NCI-H2171 treated with DMSO at 0.1 percent for 48 hours (cell line): ENCODE results near the gene ANKRD49.
A peak's percentile ranks its signal among the peaks of the same experiment; 100 is the strongest.

Source experiments
- DNase-seq: peaks from one replicate; lab custom pipeline; 2025; lab: John Stamatoyannopoulos, UW

The ANKRD49 gene

DNA sequence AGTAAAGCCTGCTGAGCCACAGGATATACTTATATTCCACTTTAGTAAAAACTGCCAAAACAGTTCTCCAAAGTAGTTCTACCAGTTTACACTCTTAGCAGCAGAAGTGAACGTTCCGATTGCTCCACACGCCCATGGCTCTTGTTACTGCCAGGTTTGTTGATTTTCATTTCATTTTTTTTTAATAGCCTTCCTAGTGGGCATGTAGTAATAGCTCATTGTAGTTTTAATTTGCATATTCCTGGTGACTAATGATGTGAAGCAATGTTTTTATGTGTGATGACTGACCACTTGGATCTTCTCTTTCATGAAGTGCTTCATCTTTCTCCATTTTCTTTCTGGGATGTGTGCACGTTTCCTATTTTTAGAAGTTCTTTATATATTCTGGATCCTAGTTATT, 13.7 kb downstream of the ANKRD49 start:
- DNase-seq, result no peak

DNA sequence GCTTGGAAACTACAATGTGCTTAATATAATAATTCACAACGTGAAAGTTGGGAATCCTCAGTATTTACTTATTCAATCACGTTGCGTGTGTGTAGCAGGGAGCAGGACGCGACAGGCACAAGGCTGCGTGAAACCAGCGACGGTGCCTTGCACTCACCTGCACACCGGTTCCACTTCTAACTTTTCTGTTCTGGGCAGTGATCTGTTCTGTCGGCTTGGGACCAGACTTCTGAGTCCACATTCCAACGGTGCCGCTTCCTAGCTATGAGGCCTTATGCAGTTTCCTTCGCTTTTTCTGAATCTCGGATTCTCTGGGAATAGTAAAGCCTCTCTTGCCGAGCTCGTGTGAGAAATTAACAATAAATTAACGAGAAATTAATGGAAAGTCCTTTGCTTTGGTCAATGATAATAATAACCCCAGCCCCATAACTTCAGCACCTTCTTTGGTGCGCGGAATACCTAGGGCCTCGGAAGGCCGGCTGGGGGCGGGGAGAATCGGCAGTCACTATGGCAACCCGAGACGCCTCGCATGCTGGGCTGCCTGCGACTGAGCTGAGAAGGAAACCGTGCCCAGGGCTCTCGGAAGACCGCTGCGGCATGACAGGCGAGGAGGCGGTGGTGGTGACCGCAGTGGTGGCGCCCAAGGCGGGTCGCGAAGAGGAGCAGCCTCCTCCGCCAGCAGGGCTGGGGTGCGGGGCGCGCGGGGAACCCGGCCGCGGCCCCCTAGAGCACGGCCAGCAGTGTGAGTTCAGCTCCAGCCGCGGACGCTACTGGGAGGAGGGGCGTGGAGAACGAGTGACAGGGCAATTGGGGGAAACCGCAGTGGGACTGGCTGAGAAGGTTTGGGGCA, 18.4 kb downstream of the ANKRD49 start, which contains the start of gene C11orf97:
Gene C11orf97 (plus strand): TSS at position 530 of the 850 bp plus-strand sequence. CDS start 68 bp downstream, at position 598.
- no peak for DNase-seq

DNA sequence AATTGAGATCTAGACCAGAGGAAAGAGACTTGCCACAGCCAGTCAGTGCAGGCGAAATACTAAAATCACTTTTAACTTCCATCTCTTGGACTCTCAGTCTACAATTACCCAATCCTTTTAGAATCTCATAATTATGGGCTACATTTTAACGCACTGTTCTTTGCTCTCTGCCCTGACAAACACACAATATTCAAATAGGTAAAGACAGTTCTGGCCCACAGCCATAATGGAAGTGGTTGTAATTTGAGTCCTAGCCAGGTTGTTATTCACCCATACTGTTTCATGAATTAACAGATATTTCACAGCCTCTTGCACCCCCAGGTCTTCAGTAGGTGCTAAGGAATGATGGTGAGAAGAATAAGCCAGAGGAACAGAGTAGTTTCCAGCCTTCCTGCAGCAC, 19.3 kb downstream of the ANKRD49 start:
- peak; percentile 76 for DNase-seq

DNA sequence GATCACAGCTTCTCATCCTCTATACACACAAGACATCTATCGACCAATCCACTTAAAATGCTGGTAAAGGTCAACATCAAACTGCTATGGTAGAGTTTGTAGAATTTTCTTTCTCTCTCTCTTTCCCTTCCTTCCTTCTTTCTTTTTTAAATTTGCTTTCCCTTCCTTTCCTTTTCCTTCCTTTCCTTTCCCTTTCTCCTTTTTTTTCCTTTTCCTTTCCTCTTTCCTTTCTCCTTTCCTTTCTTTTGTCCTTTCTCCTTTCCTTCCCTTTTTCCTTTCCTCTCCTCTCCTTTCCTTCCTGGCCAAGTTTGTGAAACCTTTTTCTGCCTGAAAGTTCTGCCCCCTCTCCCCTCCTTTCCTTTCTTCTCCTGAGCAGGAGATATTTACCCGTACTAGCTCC, 21.6 kb downstream of the ANKRD49 start:
- no peak for DNase-seq

- DNase-seq, result no peak
These were observed 22.9 kb downstream of the ANKRD49 start for GRCh38 chr11:94516725-94517124.

DNA sequence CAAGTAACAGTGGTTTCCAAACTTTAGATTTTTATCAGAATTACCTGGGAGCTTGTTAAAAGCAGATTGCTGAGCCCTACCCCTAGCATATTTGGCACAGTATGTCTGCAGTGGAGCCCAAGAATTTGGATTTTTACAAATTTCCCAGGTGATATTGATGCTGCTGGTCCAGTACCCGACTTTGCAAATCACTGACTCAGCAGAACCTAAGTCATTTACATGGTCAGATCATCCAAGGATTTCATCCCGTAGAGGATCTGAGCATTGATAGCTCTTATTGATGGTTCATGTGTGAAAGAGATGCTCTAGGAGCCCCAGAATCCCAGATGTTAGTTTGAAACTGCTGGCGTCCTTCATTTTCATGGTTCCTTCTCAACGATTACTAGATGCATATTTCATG, 24.5 kb downstream of the ANKRD49 start:
- DNase-seq, result no peak

GRCh38 chr11:94519478-94520084, 25.8 kb downstream of the ANKRD49 start:
- DNase-seq, result peak; percentile 49

DNA sequence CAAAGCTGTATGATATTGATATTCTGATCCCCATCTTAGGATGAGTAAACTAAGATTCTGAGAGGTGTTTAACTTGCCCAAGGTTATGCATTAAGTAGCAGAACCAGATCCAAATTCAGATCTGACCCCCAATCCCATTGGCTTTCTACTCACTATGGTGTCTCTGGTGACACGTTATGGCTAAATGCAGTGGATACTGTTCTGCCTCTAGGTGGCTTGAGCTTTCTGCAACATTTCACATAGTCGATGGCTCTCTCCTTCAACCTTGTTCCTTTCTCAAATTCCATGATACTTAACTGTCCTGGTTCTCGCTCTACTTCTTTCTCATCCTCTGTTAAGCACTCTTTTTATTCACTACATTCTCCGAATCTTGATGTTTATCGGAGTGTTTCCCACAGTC, 27.9 kb downstream of the ANKRD49 start:
- no peak for DNase-seq

GRCh38 chr11:94524341-94524740, 30.6 kb downstream of the ANKRD49 start:
- DNase-seq, result no peak

- DNase-seq, result peak; percentile 77
These were observed 32.0 kb downstream of the ANKRD49 start for GRCh38 chr11:94525546-94526324.

GRCh38 chr11:94526645-94527438, 33.1 kb downstream of the ANKRD49 start:
- DNase-seq, result no peak

GRCh38 chr11:94528551-94528950, 34.8 kb downstream of the ANKRD49 start:
- no peak for DNase-seq

DNA sequence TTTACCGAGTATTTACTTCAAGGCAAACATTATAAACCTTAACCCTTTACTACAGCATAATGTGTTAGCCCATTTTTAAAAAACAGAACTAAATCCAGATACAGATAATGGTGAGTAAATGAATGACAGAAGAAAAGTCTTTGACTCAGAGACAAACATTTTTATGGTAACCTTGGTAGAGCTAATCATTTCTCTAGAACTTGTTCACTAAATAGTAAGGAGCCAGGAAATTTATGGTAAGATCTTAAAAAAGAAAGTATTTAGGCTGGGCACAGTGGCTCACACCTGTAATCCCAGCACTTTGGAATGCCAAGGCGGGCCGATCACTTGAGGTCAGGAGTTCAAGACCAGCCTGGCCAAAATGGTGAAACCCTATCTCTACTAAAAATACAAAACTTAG, 38.4 kb downstream of the ANKRD49 start:
- no peak for DNase-seq

- DNase-seq, result no peak
These were observed 39.4 kb downstream of the ANKRD49 start for GRCh38 chr11:94533206-94533605.

- no peak for DNase-seq
These were observed 40.2 kb downstream of the ANKRD49 start for GRCh38 chr11:94533696-94534630.

DNA sequence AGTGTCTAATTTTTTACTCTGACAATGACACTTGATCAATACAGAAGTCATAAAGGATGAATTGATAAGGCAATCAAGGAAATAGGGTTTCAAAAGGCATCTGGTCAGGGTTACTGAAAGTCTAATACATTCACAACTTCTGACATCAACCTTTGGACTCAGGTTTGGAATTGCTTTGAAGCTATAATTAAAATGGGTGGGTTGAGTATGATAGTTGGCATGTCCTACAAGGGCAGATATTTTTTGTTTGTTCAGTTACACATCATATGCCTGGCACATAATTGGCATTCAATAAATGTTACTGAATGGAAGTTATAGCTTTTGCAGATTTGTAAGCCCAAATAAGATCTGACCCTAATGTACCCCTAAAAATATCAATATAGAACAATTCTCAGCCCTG, 42.6 kb downstream of the ANKRD49 start:
- DNase-seq, result no peak

DNA sequence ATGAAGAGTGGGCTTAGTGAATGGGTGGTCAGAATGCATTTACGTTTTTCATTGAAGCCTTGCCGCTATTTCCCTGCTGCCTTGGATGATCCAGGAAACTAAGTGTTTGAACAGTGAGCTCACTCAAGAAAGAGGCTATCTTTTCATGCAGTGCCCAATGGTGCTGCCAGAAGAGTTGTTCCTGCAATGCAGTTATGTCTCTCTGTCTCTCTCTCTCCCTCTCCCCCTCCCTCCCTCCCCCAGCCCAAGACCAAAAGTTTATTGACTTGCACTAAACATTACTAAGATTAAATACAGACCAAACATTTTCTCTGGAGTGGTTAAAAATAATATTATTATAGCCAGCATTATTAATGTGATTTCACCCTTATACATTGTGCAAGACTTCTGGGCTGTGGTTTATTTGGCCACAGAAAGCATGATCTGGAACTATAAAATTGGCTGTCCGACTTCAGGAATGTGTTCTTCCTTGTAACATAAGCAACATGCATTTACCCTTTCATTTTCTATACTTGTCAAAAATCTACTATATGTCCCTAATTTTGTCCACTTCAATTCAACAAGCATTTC, 43.3 kb downstream of the ANKRD49 start:
- DNase-seq, result no peak

DNA sequence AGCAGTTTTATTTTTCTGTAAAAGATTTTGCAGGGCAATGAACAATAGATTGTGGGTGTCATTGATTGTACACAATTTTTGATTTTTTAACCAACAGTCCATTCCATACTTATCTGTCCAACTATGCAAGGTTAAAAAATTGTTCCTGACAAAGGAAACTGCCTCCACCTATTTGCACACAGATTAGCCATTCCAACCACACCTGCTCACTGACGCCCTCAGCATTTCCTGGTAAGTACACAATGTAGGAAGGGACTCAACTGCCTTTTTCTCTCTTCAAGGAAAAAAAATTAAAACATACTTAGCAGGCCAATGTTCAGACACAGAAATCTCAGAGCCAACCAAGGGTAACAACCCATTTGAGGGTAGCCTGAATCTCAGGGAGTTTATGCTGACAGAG, 45.6 kb downstream of the ANKRD49 start:
- no peak for DNase-seq

GRCh38 chr11:94543695-94544645, 50.2 kb downstream of the ANKRD49 start, which contains the start of gene FUT4:
FUT4 (plus strand) TSS chr11:94543921; CDS start chr11:94544134, 213 bp downstream.
- peak; percentile 77 for DNase-seq
